ENCODE data around the gene RGS7BP.

The RGS7BP gene

GRCh38 chr5:64632251-64632650 lies 126.4 kb downstream of the RGS7BP start:
- no peak for FAIRE-seq
- no peak for TF ChIP-seq POLR2A (IDR thresholded peaks at IDR 0.05; ENCODE audit: low read depth, low read length)

GRCh38 chr5:64634997-64635686 lies 129.3 kb downstream of the RGS7BP start:
- FAIRE-seq (no peak), DNase-seq (ENCODE audit: insufficient read length, low spot score) (peak; percentile 5)
- TF ChIP-seq POLR2A (IDR thresholded peaks at IDR 0.05; ENCODE audit: low read depth, low read length), result no peak

More at GRCh38 chr5:64632251-64632650, 126.4 kb downstream of the RGS7BP start:
- DNase-seq (ENCODE audit: insufficient read length, low spot score), result no peak

GRCh38 chr5:64637144-64637543 lies 131.3 kb downstream of the RGS7BP start:
- TF ChIP-seq POLR2A (IDR thresholded peaks at IDR 0.05; ENCODE audit: low read depth, low read length), result no peak
- DNase-seq (ENCODE audit: insufficient read length, low spot score), result no peak
- FAIRE-seq, result no peak

GRCh38 chr5:64637837-64638443 lies 132.1 kb downstream of the RGS7BP start:
- no peak for TF ChIP-seq POLR2A (IDR thresholded peaks at IDR 0.05; ENCODE audit: low read depth, low read length)
- DNase-seq (ENCODE audit: insufficient read length, low spot score) (no peak), FAIRE-seq (no peak)

GRCh38 chr5:64644831-64645230 lies 139.0 kb downstream of the RGS7BP start:
- no peak for TF ChIP-seq POLR2A (IDR thresholded peaks at IDR 0.05; ENCODE audit: low read depth, low read length)
- FAIRE-seq (no peak), DNase-seq (ENCODE audit: insufficient read length, low spot score) (no peak)

GRCh38 chr5:64646169-64646568 lies 140.4 kb downstream of the RGS7BP start:
- FAIRE-seq (no peak), DNase-seq (ENCODE audit: insufficient read length, low spot score) (no peak)
- TF ChIP-seq POLR2A (IDR thresholded peaks at IDR 0.05; ENCODE audit: low read depth, low read length), result no peak

GRCh38 chr5:64649512-64649911 lies 143.7 kb downstream of the RGS7BP start:
- TF ChIP-seq POLR2A (IDR thresholded peaks at IDR 0.05; ENCODE audit: low read depth, low read length), result no peak
- FAIRE-seq (no peak), DNase-seq (ENCODE audit: insufficient read length, low spot score) (no peak)

GRCh38 chr5:64653766-64654560 lies 148.1 kb downstream of the RGS7BP start:
- no peak for TF ChIP-seq POLR2A (IDR thresholded peaks at IDR 0.05; ENCODE audit: low read depth, low read length)
- FAIRE-seq, result no peak
- no peak for DNase-seq (ENCODE audit: insufficient read length, low spot score)

GRCh38 chr5:64654561-64654938 lies 148.7 kb downstream of the RGS7BP start:
- DNase-seq (ENCODE audit: insufficient read length, low spot score) (no peak), FAIRE-seq (no peak)
- no peak for TF ChIP-seq POLR2A (IDR thresholded peaks at IDR 0.05; ENCODE audit: low read depth, low read length)

- DNase-seq (ENCODE audit: insufficient read length, low spot score) (no peak), FAIRE-seq (no peak)
- TF ChIP-seq POLR2A (IDR thresholded peaks at IDR 0.05; ENCODE audit: low read depth, low read length), result no peak
Observed at GRCh38 chr5:64655596-64655995, 149.8 kb downstream of the RGS7BP start.

GRCh38 chr5:64659289-64659688 lies 153.5 kb downstream of the RGS7BP start:
- no peak for DNase-seq (ENCODE audit: insufficient read length, low spot score)
- no peak for FAIRE-seq
- no peak for TF ChIP-seq POLR2A (IDR thresholded peaks at IDR 0.05; ENCODE audit: low read depth, low read length)
